ENCODE measurements around the gene ABRACL.
A peak's percentile ranks its signal among the peaks of the same experiment; 100 is the strongest.
"Not testable (repeated sequence)": the region's sequence is repeated elsewhere in the genome, so short reads cannot be mapped to it uniquely, and the experiment has no call there.

The ABRACL gene

GRCh38 chr6:139013185-139013800 is 15.3 kb upstream of the ABRACL start:
- no peak for DNase-seq

GRCh38 chr6:139014945-139015344 is 13.6 kb upstream of the ABRACL start:
- DNase-seq, result no peak

- DNase-seq, result no peak
These were observed 12.0 kb upstream of the ABRACL start for GRCh38 chr6:139016337-139017213.

GRCh38 chr6:139017227-139017626 is 11.3 kb upstream of the ABRACL start:
- DNase-seq, result no peak

GRCh38 chr6:139019722-139020121 is 8.8 kb upstream of the ABRACL start:
- DNase-seq, result no peak

GRCh38 chr6:139020689-139021088 is 7.9 kb upstream of the ABRACL start:
- DNase-seq, result no peak

- not testable (repeated sequence) for DNase-seq
These were observed 3.1 kb upstream of the ABRACL start for GRCh38 chr6:139025416-139025815.

- DNase-seq, result peak; percentile 48 to 65
These were observed 844 bp upstream of the ABRACL start for GRCh38 chr6:139027620-139028182.

- DNase-seq, result no peak
These were observed 309 bp upstream of the ABRACL start for GRCh38 chr6:139028215-139028657.

GRCh38 chr6:139029470-139030227 is 1.1 kb downstream of the ABRACL start:
- peak; percentile 33 to 38 for DNase-seq

GRCh38 chr6:139030228-139030963 is 1.9 kb downstream of the ABRACL start:
- no peak for DNase-seq

- DNase-seq, result no peak
These were observed 8.9 kb downstream of the ABRACL start for GRCh38 chr6:139037490-139037889.

GRCh38 chr6:139044250-139044649 is 15.7 kb downstream of the ABRACL start:
- DNase-seq, result no peak

- no peak for DNase-seq
These were observed 19.1 kb downstream of the ABRACL start for GRCh38 chr6:139047677-139048076.

GRCh38 chr6:139048912-139049311 is 20.4 kb downstream of the ABRACL start:
- DNase-seq, result not testable (repeated sequence)

GRCh38 chr6:139050131-139050769 is 21.7 kb downstream of the ABRACL start:
- not testable (repeated sequence) for DNase-seq

- no peak for DNase-seq
These were observed 22.3 kb downstream of the ABRACL start for GRCh38 chr6:139050770-139051313.

GRCh38 chr6:139051396-139052060 is 23.0 kb downstream of the ABRACL start:
- DNase-seq, result no peak

GRCh38 chr6:139053382-139053781 is 24.8 kb downstream of the ABRACL start:
- DNase-seq, result no peak

GRCh38 chr6:139054001-139054400 is 25.5 kb downstream of the ABRACL start:
- no peak for DNase-seq

GRCh38 chr6:139055709-139056108 is 27.2 kb downstream of the ABRACL start:
- DNase-seq, result no peak

Measured in stimulated activated CD4-positive, alpha-beta T cell treated with anti-CD3 and anti-CD28 coated beads, Interleukin-2, amount 100 ng/mL, for 24 hours (primary cell).